Measurements from ENCODE around the gene MAML2. TPM values are rescaled to one million over a fixed set of nuclear protein-coding genes. Genes with fewer than 3 reads are reported as not detected.

MAML2 gene
- total RNA-seq, 1 experiment from 2014 or later, result 28.3 TPM

DNA sequence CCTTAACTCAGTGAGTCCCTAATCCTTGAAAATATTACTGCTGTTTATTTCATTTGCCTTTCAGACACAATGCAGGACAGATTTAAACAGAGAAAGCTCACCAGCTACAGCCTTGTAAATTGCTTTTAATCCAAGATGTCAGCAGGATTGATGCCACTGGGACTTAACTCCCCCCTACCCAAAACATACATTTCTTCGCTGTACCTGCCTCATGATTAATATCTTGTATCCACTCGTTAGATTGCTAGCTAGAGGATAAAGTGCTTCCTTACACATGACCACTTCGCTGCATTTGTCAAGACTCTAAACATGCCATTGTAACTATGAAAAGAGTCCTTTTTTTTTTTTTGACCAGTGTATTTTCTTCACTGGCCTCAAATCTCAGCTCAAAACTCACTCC, 236.3 kb downstream of the MAML2 start:
- Histone ChIP-seq H3K4me2 (no peak overlapping the region), H3K27ac (no peak overlapping the region), H3K36me3 (ENCODE audit: low read depth) (peaks cover 6% of the 10 kb centered on the region; the same call in 1 of the 2 replicates), H2AFZ (no peak overlapping the region), H3K4me3 (no peak overlapping the region), H3K79me2 (ENCODE audit: low read depth) (peaks cover 46% of the 10 kb centered on the region), H3F3A (ENCODE audit: insufficient read depth, low read depth) (peaks cover under 1% of the 10 kb centered on the region), H4K20me1 (ENCODE audit: insufficient read depth) (no peaks in the 10 kb centered on the region), H3K9me3 (ENCODE audit: insufficient read depth, low read depth) (no peaks in the 10 kb centered on the region), H3K9me2 (ENCODE audit: insufficient read depth) (no peaks in the 10 kb centered on the region), H3K4me1 (replicated peaks; ENCODE audit: insufficient read depth) (peaks cover 19% of the 10 kb centered on the region), H3K27me3 (ENCODE audit: insufficient read depth, low read depth) (no peaks in the 10 kb centered on the region)
- BruUV-seq (replicated peaks), result no TSS peak
- intact Hi-C loops (cut with micrococcal nuclease; ENCODE audit: unreplicated experiment), result no loop called here
- DNase-seq, result no peak
- ChIA-PET POLR2A (ENCODE audit: unreplicated experiment) (no interaction called here), CTCF (no interaction called here)
- TF ChIP-seq, protein P1, sequence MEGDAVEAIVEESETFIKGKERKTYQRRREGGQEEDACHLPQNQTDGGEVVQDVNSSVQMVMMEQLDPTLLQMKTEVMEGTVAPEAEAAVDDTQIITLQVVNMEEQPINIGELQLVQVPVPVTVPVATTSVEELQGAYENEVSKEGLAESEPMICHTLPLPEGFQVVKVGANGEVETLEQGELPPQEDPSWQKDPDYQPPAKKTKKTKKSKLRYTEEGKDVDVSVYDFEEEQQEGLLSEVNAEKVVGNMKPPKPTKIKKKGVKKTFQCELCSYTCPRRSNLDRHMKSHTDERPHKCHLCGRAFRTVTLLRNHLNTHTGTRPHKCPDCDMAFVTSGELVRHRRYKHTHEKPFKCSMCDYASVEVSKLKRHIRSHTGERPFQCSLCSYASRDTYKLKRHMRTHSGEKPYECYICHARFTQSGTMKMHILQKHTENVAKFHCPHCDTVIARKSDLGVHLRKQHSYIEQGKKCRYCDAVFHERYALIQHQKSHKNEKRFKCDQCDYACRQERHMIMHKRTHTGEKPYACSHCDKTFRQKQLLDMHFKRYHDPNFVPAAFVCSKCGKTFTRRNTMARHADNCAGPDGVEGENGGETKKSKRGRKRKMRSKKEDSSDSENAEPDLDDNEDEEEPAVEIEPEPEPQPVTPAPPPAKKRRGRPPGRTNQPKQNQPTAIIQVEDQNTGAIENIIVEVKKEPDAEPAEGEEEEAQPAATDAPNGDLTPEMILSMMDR (conservative IDR thresholded peaks at IDR 0.05), result no peak
- no peak for TF ChIP-seq EZH2 (IDR thresholded peaks at IDR 0.05; ENCODE audit: low read depth)

DNA sequence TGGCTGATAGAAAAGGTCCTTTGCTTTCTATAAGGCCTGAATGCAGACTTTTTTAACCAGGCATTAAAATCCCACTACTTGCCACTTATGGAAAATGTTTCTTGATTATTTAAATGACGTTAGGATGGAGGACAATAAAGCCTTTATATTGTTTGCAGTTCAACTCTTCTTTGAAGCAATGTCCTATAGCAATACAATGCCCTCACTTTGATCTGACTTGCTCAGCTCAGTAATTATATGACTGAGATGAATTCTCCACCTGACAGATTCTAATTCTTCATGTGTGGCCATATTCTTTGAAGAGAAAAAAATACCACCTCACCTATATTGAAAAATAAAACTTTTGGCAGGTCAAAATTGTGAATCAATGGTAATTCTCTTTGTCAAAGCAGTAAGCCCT, 237.1 kb downstream of the MAML2 start:
- intact Hi-C loops (cut with micrococcal nuclease; ENCODE audit: unreplicated experiment), result no loop called here
- CTCF ChIA-PET, result no interaction called here
- no peaks in the 10 kb centered on the region for H3K9me2 ChIP-seq (ENCODE audit: insufficient read depth)
- TF ChIP-seq, protein P1 (conservative IDR thresholded peaks at IDR 0.05), result no peak
- no peak for TF ChIP-seq EZH2 (IDR thresholded peaks at IDR 0.05; ENCODE audit: low read depth)
- 0 out of 2 replicates have a peak overlapping the region, but pooled peaks have one; percentile 7 for H3K27ac ChIP-seq
- POLR2A ChIA-PET (ENCODE audit: unreplicated experiment), result no interaction called here
- no peak overlapping the region for H3K4me3 ChIP-seq
- H3F3A ChIP-seq (ENCODE audit: insufficient read depth, low read depth), result peaks cover 8% of the 10 kb centered on the region
- BruUV-seq (replicated peaks), result no TSS peak
- no peak overlapping the region for H3K4me2 ChIP-seq
- no peaks in the 10 kb centered on the region for H4K20me1 ChIP-seq (ENCODE audit: insufficient read depth)
- H2AFZ ChIP-seq, result no peak overlapping the region
- DNase-seq, result no peak
- H3K27me3 ChIP-seq (ENCODE audit: insufficient read depth, low read depth), result no peaks in the 10 kb centered on the region
- H3K9me3 ChIP-seq (ENCODE audit: insufficient read depth, low read depth), result no peaks in the 10 kb centered on the region
- peaks cover 25% of the 10 kb centered on the region for H3K4me1 ChIP-seq (replicated peaks; ENCODE audit: insufficient read depth)
- peaks cover 50% of the 10 kb centered on the region for H3K79me2 ChIP-seq (ENCODE audit: low read depth)
- H3K36me3 ChIP-seq (ENCODE audit: low read depth), result peaks cover 6% of the 10 kb centered on the region; the same call in 1 of the 2 replicates

DNA sequence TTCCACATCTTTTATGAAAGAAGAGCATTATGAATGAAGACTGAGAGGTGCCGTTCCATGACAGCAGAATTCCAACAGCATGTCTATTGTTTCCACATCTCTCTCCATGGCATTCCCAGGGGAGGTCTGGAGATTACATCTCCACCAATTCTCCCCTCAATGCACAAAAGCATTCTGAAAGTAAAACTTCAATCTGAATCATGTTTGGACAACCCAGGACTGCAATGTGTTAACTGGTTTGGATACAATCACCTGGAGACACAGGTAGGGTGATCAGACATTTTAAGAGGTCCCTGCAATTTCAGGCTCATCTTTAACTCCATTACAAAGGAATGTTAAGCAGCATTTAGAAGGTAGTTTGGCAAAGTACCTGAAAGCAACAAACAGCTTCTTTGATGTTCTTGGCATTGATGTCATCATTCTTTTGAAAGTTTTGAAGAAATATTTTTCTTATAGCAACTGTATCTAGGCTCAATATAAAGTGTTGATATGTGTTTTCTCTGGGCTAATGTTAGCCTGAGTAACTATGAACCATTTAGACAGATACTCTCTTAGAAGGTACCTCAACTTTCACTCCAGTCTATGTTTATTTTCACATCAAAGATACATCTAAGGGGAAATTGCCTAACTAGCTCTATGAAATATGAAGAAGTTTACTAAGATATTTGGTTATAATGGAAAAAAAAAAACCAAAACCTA, 237.6 kb downstream of the MAML2 start:
- H2AFZ ChIP-seq, result no peak overlapping the region
- H3F3A ChIP-seq (ENCODE audit: insufficient read depth, low read depth), result peaks cover 14% of the 10 kb centered on the region
- no peaks in the 10 kb centered on the region for H3K9me3 ChIP-seq (ENCODE audit: insufficient read depth, low read depth)
- ChIA-PET CTCF (no interaction called here), POLR2A (ENCODE audit: unreplicated experiment) (no interaction called here)
- no peaks in the 10 kb centered on the region for H3K27me3 ChIP-seq (ENCODE audit: insufficient read depth, low read depth)
- intact Hi-C loops (cut with micrococcal nuclease; ENCODE audit: unreplicated experiment), result no loop called here
- peak in 1 of 2 experiments; percentile 44 for DNase-seq
- TF ChIP-seq, protein P1 (conservative IDR thresholded peaks at IDR 0.05), result no peak
- no peak for TF ChIP-seq EZH2 (IDR thresholded peaks at IDR 0.05; ENCODE audit: low read depth)
- H3K27ac ChIP-seq, result 0 out of 2 replicates have a peak overlapping the region, but pooled peaks have one; percentile 7
- no peak overlapping the region for H3K4me2 ChIP-seq
- no TSS peak for BruUV-seq (replicated peaks)
- H3K36me3 ChIP-seq (ENCODE audit: low read depth), result peaks cover 6% of the 10 kb centered on the region; the same call in 1 of the 2 replicates
- H3K4me1 ChIP-seq (replicated peaks; ENCODE audit: insufficient read depth), result peaks cover 31% of the 10 kb centered on the region
- H3K4me3 ChIP-seq, result no peak overlapping the region
- no peaks in the 10 kb centered on the region for H3K9me2 ChIP-seq (ENCODE audit: insufficient read depth)
- peaks cover 56% of the 10 kb centered on the region for H3K79me2 ChIP-seq (ENCODE audit: low read depth)
- H4K20me1 ChIP-seq (ENCODE audit: insufficient read depth), result no peaks in the 10 kb centered on the region

Data from PC-9 (cell line).